IMR-90 (cell line): Measurements from ENCODE around the gene DAND5. TPM values are rescaled to one million over a fixed set of nuclear protein-coding genes. Genes with fewer than 3 reads are reported as not detected.

Experiments used
- ATAC-seq: fragments of 200-7000 bp; cut with Tn5 transposase; 2 replicates; pipeline ENCODE4 v1.9.1; 2020; ENCODE audit warnings: low read depth, mild to moderate bottlenecking, moderate library complexity
- BruUV-seq: library from RNA; stranded (reverse); fragments of 400-500 nt; replicated peaks from 2 replicates; lab custom pipeline; 2021; lab: Mats Ljungman, UMichigan
- CTCF ChIA-PET: fragments of 300-600 bp; formaldehyde crosslinking; extraction: SDS; loops from one replicate; lab custom pipeline; 2021; ENCODE audit warnings: antibody characterized with exemption; lab: Yijun Ruan, JAX
- POLR2A ChIA-PET: fragments of 300-600 bp; sonication (Branson Sonifier 250); formaldehyde crosslinking; loops from one replicate; lab custom pipeline; 2022; ENCODE audit warnings: antibody characterized with exemption; ENCODE audit not compliant: unreplicated experiment; lab: Charles Lee
- DNase-seq: peaks from one replicate; pipeline ENCODE4 v3.0.0; 2013
- H2AFZ ChIP-seq: replicated peaks from 2 replicates; pipeline ENCODE3; 2013; ENCODE audit warnings: low read length, mild to moderate bottlenecking; ENCODE audit not compliant: poor library complexity
- H2AK5ac ChIP-seq: 2 replicates; pipeline ENCODE4 v1.6.1; 2013; ENCODE audit warnings: low read depth, low read length, inconsistent platforms
- H2AK9ac ChIP-seq: replicated peaks from 2 replicates; pipeline ENCODE3; 2013; ENCODE audit warnings: mild to moderate bottlenecking, low read depth, low read length, moderate library complexity; ENCODE audit not compliant: poor library complexity
- H2BK120ac ChIP-seq: 2 replicates; pipeline ENCODE4 v1.6.1; 2013; ENCODE audit warnings: low read depth, low read length, inconsistent platforms
- H2BK15ac ChIP-seq: 3 replicates; pipeline ENCODE4 v1.6.1; 2013; ENCODE audit warnings: low read depth, low read length, inconsistent platforms
- H2BK20ac ChIP-seq: 2 replicates; pipeline ENCODE4 v1.6.1; 2013; ENCODE audit warnings: low read depth, mild to moderate bottlenecking, inconsistent platforms, low read length, moderate library complexity
- H2BK5ac ChIP-seq: 2 replicates; pipeline ENCODE4 v1.6.1; 2013; ENCODE audit warnings: mild to moderate bottlenecking, low read depth, low read length, inconsistent platforms; ENCODE audit not compliant: poor library complexity, severe bottlenecking
- H3K14ac ChIP-seq: replicated peaks from 2 replicates; pipeline ENCODE4 v1.6.1; 2013; ENCODE audit warnings: low read depth, low read length, inconsistent platforms
- H3K18ac ChIP-seq: 2 replicates; pipeline ENCODE4 v1.6.1; 2013; ENCODE audit warnings: low read depth, low read length, control low read depth
- H3K23ac ChIP-seq: 2 replicates; pipeline ENCODE4 v1.6.1; 2013; ENCODE audit warnings: low read depth, low read length, inconsistent platforms
- H3K27ac ChIP-seq: 2 replicates; pipeline ENCODE4 v1.5.1; 2013; ENCODE audit warnings: mild to moderate bottlenecking, control low read depth, low read length; ENCODE audit not compliant: insufficient read depth
- H3K27me3 ChIP-seq: 2 replicates; pipeline ENCODE4 v1.6.1; 2013; ENCODE audit warnings: low read length; ENCODE audit not compliant: control insufficient read depth, insufficient read depth
- H3K36me3 ChIP-seq: 2 replicates; pipeline ENCODE4 v1.6.1; 2013; ENCODE audit warnings: low read length, mixed read lengths; ENCODE audit not compliant: control insufficient read depth, insufficient read depth
- H3K4ac ChIP-seq: 2 replicates; pipeline ENCODE4 v1.6.1; 2013; ENCODE audit warnings: low read depth, low read length, inconsistent platforms
- H3K4me1 ChIP-seq: 2 replicates; pipeline ENCODE4 v1.6.1; 2013; ENCODE audit warnings: low read length, mixed read lengths; ENCODE audit not compliant: control insufficient read depth, insufficient read depth
- H3K4me2 ChIP-seq: 2 replicates; pipeline ENCODE4 v1.6.1; 2013; ENCODE audit warnings: low read depth, mild to moderate bottlenecking, control low read depth, low read length, moderate library complexity
- H3K4me3 ChIP-seq: 2 replicates; pipeline ENCODE4 v1.5.1; 2013; ENCODE audit warnings: low read depth, mild to moderate bottlenecking, control low read depth, low read length, moderate library complexity; ENCODE audit not compliant: insufficient read depth
- H3K56ac ChIP-seq: 2 replicates; pipeline ENCODE4 v1.6.1; 2013; ENCODE audit warnings: low read length, inconsistent platforms; ENCODE audit not compliant: insufficient read depth; ENCODE audit errors: extremely low read depth
- H3K79me1 ChIP-seq, 2 experiments: 2 replicates each; pipeline ENCODE4 v1.6.1; 2013; ENCODE audit warnings: low read length in 2 of 2, inconsistent platforms in 1 of 2, low read depth in 1 of 2
- H3K9ac ChIP-seq: 2 replicates; pipeline ENCODE4 v1.6.1; 2013; ENCODE audit warnings: low read depth, low read length, control low read depth
- H3K9me1 ChIP-seq: 2 replicates; pipeline ENCODE4 v1.6.1; 2013; ENCODE audit warnings: low read length, inconsistent platforms; ENCODE audit not compliant: insufficient read depth
- H3K9me3 ChIP-seq: 2 replicates; pipeline ENCODE4 v1.6.1; 2013; ENCODE audit warnings: low read length; ENCODE audit not compliant: control insufficient read depth, insufficient read depth
- H4K20me1 ChIP-seq: 2 replicates; pipeline ENCODE4 v1.6.1; 2013; ENCODE audit warnings: low read length, inconsistent platforms; ENCODE audit not compliant: insufficient read depth
- H4K5ac ChIP-seq: 2 replicates; pipeline ENCODE4 v1.6.1; 2013; ENCODE audit warnings: mild to moderate bottlenecking, low read depth, low read length, control low read depth
- H4K8ac ChIP-seq, 2 experiments: 2 replicates each; pipeline ENCODE4 v1.6.1; 2013; ENCODE audit warnings: low read depth in 2 of 2, low read length in 2 of 2, control low read depth in 1 of 2, inconsistent platforms in 1 of 2
- H4K91ac ChIP-seq: 2 replicates; pipeline ENCODE4 v1.6.1; 2013; ENCODE audit warnings: low read depth, low read length, inconsistent platforms; ENCODE audit not compliant: insufficient read depth
- CEBPB ChIP-seq: IDR thresholded peaks from 2 replicates; pipeline ENCODE4 v1.6.1; 2012; ENCODE audit warnings: low read depth, low read length, improper control_type of control experiment
- CHD1 ChIP-seq: IDR thresholded peaks from 2 replicates; pipeline ENCODE4 v1.6.1; 2012; ENCODE audit warnings: low read depth, low read length, improper control_type of control experiment
- CTCF ChIP-seq: conservative IDR thresholded peaks from 2 replicates; pipeline ENCODE4 v1.5.1; 2012; ENCODE audit warnings: mild to moderate bottlenecking, low read depth, low read length, improper control_type of control experiment
- ELK1 ChIP-seq: fragments of 150-350 bp; IDR thresholded peaks from 2 replicates; pipeline ENCODE4 v1.6.1; 2016; ENCODE audit warnings: low read depth, mild to moderate bottlenecking, low read length, moderate library complexity, borderline replicate concordance
- FOS ChIP-seq: fragments of 150-350 bp; IDR thresholded peaks from 2 replicates; pipeline ENCODE4 v1.6.1; 2016; ENCODE audit warnings: low read depth, low read length
- MAZ ChIP-seq: IDR thresholded peaks from 2 replicates; pipeline ENCODE4 v1.6.1; 2012; ENCODE audit warnings: low read depth, mild to moderate bottlenecking, low read length, improper control_type of control experiment, moderate library complexity, borderline replicate concordance
- MXI1 ChIP-seq: IDR thresholded peaks from 2 replicates; pipeline ENCODE4 v1.6.1; 2012; ENCODE audit warnings: low read depth, mild to moderate bottlenecking, low read length, moderate library complexity, borderline replicate concordance
- NFE2L2 ChIP-seq: fragments of 150-350 bp; IDR thresholded peaks from 2 replicates; pipeline ENCODE4 v1.6.1; 2016; ENCODE audit warnings: low read depth, mild to moderate bottlenecking, low read length
- RAD21 ChIP-seq: IDR thresholded peaks from 2 replicates; pipeline ENCODE4 v1.6.1; 2012; ENCODE audit warnings: low read length, improper control_type of control experiment
- RCOR1 ChIP-seq: IDR thresholded peaks from 2 replicates; pipeline ENCODE4 v1.6.1; 2012; ENCODE audit warnings: mild to moderate bottlenecking, low read length, improper control_type of control experiment; ENCODE audit not compliant: insufficient replicate concordance
- SMC3 ChIP-seq: fragments of 150-350 bp; IDR thresholded peaks from 2 replicates; pipeline ENCODE4 v1.6.1; 2016; ENCODE audit warnings: low read depth, mild to moderate bottlenecking, antibody characterized with exemption, low read length, moderate library complexity
- USF2 ChIP-seq: fragments of 150-350 bp; IDR thresholded peaks from 2 replicates; pipeline ENCODE4 v1.6.1; 2017; ENCODE audit warnings: mild to moderate bottlenecking, antibody characterized with exemption, low read length, low read depth
- WGBS, 2 experiments: methylation state at CpG; one replicate each; pipeline versions ENCODE4 v1.1.5 to v1.1.7; 2013; ENCODE audit warnings: missing lambda C conversion rate in 2 of 2; ENCODE audit not compliant: insufficient read length in 1 of 2; ENCODE audit errors: extremely low coverage in 2 of 2; 5-methylcytosine and 5-hydroxymethylcytosine counted together
- dilution Hi-C: fragments of 300-500 bp; cut with HindIII; formaldehyde crosslinking; loops from one replicate; pipeline ENCODE4 v1.14.3; 2018; ENCODE audit warnings: low sequenced_read_pairs; ENCODE audit not compliant: unreplicated experiment
- in situ Hi-C: fragments of 300-500 bp; cut with MboI; formaldehyde crosslinking; loops from 3 replicates; pipeline ENCODE4 v1.14.3; 2019; ENCODE audit warnings: low sequenced_read_pairs, inconsistent platforms, mixed read lengths
- intact Hi-C: fragments of 100-400 bp; cut with micrococcal nuclease; formaldehyde crosslinking; loops from 2 replicates; pipeline ENCODE4 v1.10.0; 2022
- polyA plus RNA-seq, 3 experiments: library from polyadenylated mRNA; depleted of rRNA; stranded (reverse); fragments of >200 nt; gene quantifications; 2 replicates each; pipeline ENCODE4 v1.2.3, GENCODE V29; 2012; ENCODE audit warnings: low replicate concordance in 1 of 3
- total RNA-seq: library from RNA; depleted of rRNA; stranded (reverse); fragments of >200 nt; gene quantifications from 2 replicates; pipeline ENCODE4 v1.2.3, GENCODE V29; 2012

DAND5 gene
- total and polyA plus RNA-seq, 2 of the 4 experiments (the other 2 are of a cell fraction), result 0.03 TPM; not detected in 1

GRCh38 chr19:12965017-12965811, 4.2 kb upstream of the DAND5 start:
- Histone ChIP-seq H3K4me3 (peak overlapping the region; percentile 39), H3K27ac (peak overlapping the region; percentile 13; the same call in 1 of the 2 replicates), H2AK9ac (peak overlapping the region; percentile 87), H3K4ac (peak overlapping the region; percentile 83), H3K23ac (no peak overlapping the region), H3K9me3 (no peaks in the 10 kb centered on the region), H3K18ac (no peak overlapping the region), H2BK5ac (no peak overlapping the region), H3K79me1 (peaks cover 0 to 3% of the 10 kb centered on the region in 2 experiments; a peak in 1 of 4 replicates), H4K8ac (peak overlapping the region; percentile 84 to 91; a peak in 3 of 4 replicates), H3K27me3 (no peaks in the 10 kb centered on the region; the same call in 1 of the 2 replicates), H4K5ac (no peak overlapping the region), H3K4me1 (peaks cover 4% of the 10 kb centered on the region; the same call in 1 of the 2 replicates), H3K14ac (peak overlapping the region; percentile 67), H3K9ac (peak overlapping the region; percentile 44), H2BK120ac (peak overlapping the region; percentile 76), H3K56ac (peak overlapping the region; percentile 66), H2BK15ac (peak overlapping the region; percentile 92; the same call in 1 of the 3 replicates), H4K20me1 (no peaks in the 10 kb centered on the region), H3K9me1 (no peaks in the 10 kb centered on the region), H2AK5ac (peak overlapping the region; percentile 72; the same call in 1 of the 2 replicates), H2BK20ac (no peak overlapping the region), H3K36me3 (no peaks in the 10 kb centered on the region), H3K4me2 (peak overlapping the region; percentile 90), H2AFZ (peak overlapping the region; percentile 100), H4K91ac (no peak overlapping the region; the same call in none of the 2 replicates)
- intact Hi-C loops, result loop anchor here (2.0 kb wide), 1 partner anchor 74 kb away; the partner anchor contains the start of gene GCDH
- POLR2A ChIA-PET, result interaction anchor here (0.6 kb wide), 1 partner anchor 128 kb away, joined by 3 read pairs; no protein-coding TSS in a partner anchor
- in situ Hi-C loops, result no loop called here
- no TSS peak for BruUV-seq
- WGBS, 2 experiments, result 0% methylated on average over 14 of the region's 34 CpGs; no CpG with 5 or more reads in 1 of the 2 experiments
- DNase-seq (peak; percentile 58), ATAC-seq (peak; percentile 100)
- CTCF ChIA-PET, result interaction anchor here (0.5 to 1.8 kb wide), 30 partner anchors 10 to 1776 kb away, joined by 3 to 18 read pairs (median 4); partner anchors contain the start of genes GADD45GIP1 and NACC1
- dilution Hi-C loops, result no loop called here
- TF ChIP-seq NFE2L2 (no peak), CHD1 (no peak), MAZ (peak; percentile 84), USF2 (no peak), CEBPB (no peak), ELK1 (no peak), MXI1 (no peak), FOS (no peak), RAD21 (peak; percentile 58), SMC3 (peak; percentile 73), RCOR1 (no peak), CTCF (peak; percentile 97)
